HCT116 (cell line): Measurements from ENCODE around the gene IGDCC3.
"Not testable (repeated sequence)": the region's sequence is repeated elsewhere in the genome, so short reads cannot be mapped to it uniquely, and the experiment has no call there.

Source experiments
- CTCF ChIP-seq, 3 experiments: fragments of 200-600 bp in 1 of 3; sonication (generic) in 1 of 3; IDR thresholded peaks in 2 of 3; conservative IDR thresholded peaks in 1 of 3; 2 replicates each; pipeline ENCODE4 v1.5.1; 2012 to 2017; ENCODE audit warnings: low read depth in 2 of 3, low read length in 2 of 3, antibody characterized with exemption in 1 of 3, borderline replicate concordance in 1 of 3, control low read depth in 1 of 3, mild to moderate bottlenecking in 1 of 3, mixed read lengths in 1 of 3, mixed run types in 1 of 3, moderate library complexity in 1 of 3; ENCODE audit not compliant: insufficient read depth in 1 of 3
- EZH2phosphoT487 ChIP-seq: fragments of 200-600 bp; IDR thresholded peaks from 2 replicates; pipeline ENCODE4 v1.6.1; 2018; ENCODE audit warnings: antibody characterized with exemption, borderline replicate concordance
- POLR2A ChIP-seq: IDR thresholded peaks from 2 replicates; pipeline ENCODE4 v1.7.0; 2011; ENCODE audit warnings: borderline replicate concordance; ENCODE audit not compliant: insufficient read depth, insufficient read length; ENCODE audit errors: extremely low read depth
- SIN3A ChIP-seq: IDR thresholded peaks from 2 replicates; pipeline ENCODE4 v1.6.1; 2012; ENCODE audit warnings: low read depth
- SRF ChIP-seq: IDR thresholded peaks from 2 replicates; pipeline ENCODE4 v1.6.1; 2012; ENCODE audit warnings: low read depth
- ZNF274 ChIP-seq: fragments of 200-500 bp; sonication (Bioruptor generic); IDR thresholded peaks from 2 replicates; pipeline ENCODE4 v1.6.1; 2014; ENCODE audit warnings: mild to moderate bottlenecking, low read depth, low read length, inconsistent platforms

- not testable (repeated sequence) for TF ChIP-seq SIN3A; SRF; CTCF (IDR thresholded peaks at IDR 0.05 in 2 of 3, conservative IDR thresholded peaks at IDR 0.05 in 1 of 3; ENCODE audit: borderline replicate concordance in 1 of 3, insufficient read depth in 1 of 3, low read depth in 2 of 3, low read length in 2 of 3); EZH2phosphoT487; ZNF274; POLR2A
Observed at GRCh38 chr15:65351972-65352371, 25.8 kb downstream of the IGDCC3 start.
